ENCODE data around the gene SSX5. TPM values are rescaled to one million over a fixed set of nuclear protein-coding genes. Genes with fewer than 3 reads are reported as not detected.
"Not testable (repeated sequence)": the region's sequence is repeated elsewhere in the genome, so short reads cannot be mapped to it uniquely, and the experiment has no call there.

The SSX5 gene
- total and polyA plus RNA-seq, 4 experiments from 2014 or later, result not detected

- intact Hi-C loops (cut with micrococcal nuclease), result no loop called here
- no peak overlapping the region for H3K4me3 ChIP-seq (ENCODE audit: low read length in 2 of 2)
- H3K27ac ChIP-seq (ENCODE audit: low read depth, low read length), result no peak overlapping the region
- no peaks in the 10 kb centered on the region for H3K36me3 ChIP-seq (ENCODE audit: insufficient read depth, low read length)
- POLR2A ChIA-PET (ENCODE audit: partially characterized antibody), result no interaction called here
- peaks cover 1 to 3% of the 10 kb centered on the region in 2 donors for H3K27me3 Mint-ChIP-seq
- H3K27ac Mint-ChIP-seq, result no peak overlapping the region
- no peaks in the 10 kb centered on the region for H3K4me1 Mint-ChIP-seq
- no peaks in the 10 kb centered on the region for H3K27me3 ChIP-seq (ENCODE audit: insufficient read depth, low read length)
- CTCF ChIA-PET (ENCODE audit: partially characterized antibody), result no interaction called here
- no peaks in the 10 kb centered on the region for H3K4me1 ChIP-seq (ENCODE audit: insufficient read depth, low read length)
- no peak overlapping the region for H3K4me3 Mint-ChIP-seq
- no peaks in the 10 kb centered on the region for H3K9me3 ChIP-seq (ENCODE audit: control insufficient read depth in 1 of 2, low read length in 2 of 2)
- DNase-seq, result no peak
- no peaks in the 10 kb centered on the region for H3K9me3 Mint-ChIP-seq
- no peaks in the 10 kb centered on the region for H3K36me3 Mint-ChIP-seq
Measured at GRCh38 chrX:48165241-48165640, 31.4 kb downstream of the SSX5 start.

GRCh38 chrX:48156014-48156413, 40.6 kb downstream of the SSX5 start:
- CTCF ChIA-PET (ENCODE audit: partially characterized antibody), result no interaction called here
- no peak overlapping the region for H3K27ac ChIP-seq (ENCODE audit: low read depth, low read length)

GRCh38 chrX:48154796-48155195, 41.8 kb downstream of the SSX5 start:
- no peaks in the 10 kb centered on the region for H3K36me3 Mint-ChIP-seq
- Histone ChIP-seq H3K9me3 (ENCODE audit: control insufficient read depth in 1 of 2, low read length in 2 of 2) (no peaks in the 10 kb centered on the region), H3K27ac (ENCODE audit: low read depth, low read length) (no peak overlapping the region), H3K4me1 (ENCODE audit: insufficient read depth, low read length) (no peaks in the 10 kb centered on the region), H3K27me3 (ENCODE audit: insufficient read depth, low read length) (no peaks in the 10 kb centered on the region), H3K4me3 (ENCODE audit: low read length in 2 of 2) (no peak overlapping the region), H3K36me3 (ENCODE audit: insufficient read depth, low read length) (no peaks in the 10 kb centered on the region)
- no peaks in the 10 kb centered on the region for H3K9me3 Mint-ChIP-seq
- intact Hi-C loops (cut with micrococcal nuclease), result no loop called here
- no peaks in the 10 kb centered on the region for H3K4me1 Mint-ChIP-seq
- no peak overlapping the region for H3K4me3 Mint-ChIP-seq
- CTCF ChIA-PET (ENCODE audit: partially characterized antibody), result no interaction called here
- H3K27ac Mint-ChIP-seq, result no peak overlapping the region
- no peak for DNase-seq
- no peaks in the 10 kb centered on the region for H3K27me3 Mint-ChIP-seq
- POLR2A ChIA-PET (ENCODE audit: partially characterized antibody), result no interaction called here

More at GRCh38 chrX:48156014-48156413, 40.6 kb downstream of the SSX5 start:
- H3K9me3 Mint-ChIP-seq, result no peaks in the 10 kb centered on the region
- H3K27ac Mint-ChIP-seq, result no peak overlapping the region
- no peak overlapping the region for H3K4me3 Mint-ChIP-seq
- intact Hi-C loops (cut with micrococcal nuclease), result no loop called here
- H3K36me3 Mint-ChIP-seq, result no peaks in the 10 kb centered on the region
- no peaks in the 10 kb centered on the region for H3K27me3 Mint-ChIP-seq
- Histone ChIP-seq H3K36me3 (ENCODE audit: insufficient read depth, low read length) (no peaks in the 10 kb centered on the region), H3K4me3 (ENCODE audit: low read length in 2 of 2) (no peak overlapping the region), H3K9me3 (ENCODE audit: control insufficient read depth in 1 of 2, low read length in 2 of 2) (no peaks in the 10 kb centered on the region), H3K4me1 (ENCODE audit: insufficient read depth, low read length) (no peaks in the 10 kb centered on the region), H3K27me3 (ENCODE audit: insufficient read depth, low read length) (no peaks in the 10 kb centered on the region)
- DNase-seq, result no peak
- H3K4me1 Mint-ChIP-seq, result no peaks in the 10 kb centered on the region
- POLR2A ChIA-PET (ENCODE audit: partially characterized antibody), result no interaction called here

GRCh38 chrX:48153769-48154168, 42.8 kb downstream of the SSX5 start:
- Mint-ChIP-seq H3K27ac (no peak overlapping the region), H3K4me1 (no peaks in the 10 kb centered on the region)
- CTCF ChIA-PET (ENCODE audit: partially characterized antibody), result no interaction called here

GRCh38 chrX:48142697-48143096, 53.9 kb downstream of the SSX5 start:
- H3K27me3 ChIP-seq (ENCODE audit: insufficient read depth, low read length); H3K4me3 ChIP-seq (ENCODE audit: low read length in 2 of 2); H3K36me3 ChIP-seq (ENCODE audit: insufficient read depth, low read length); H3K27me3 Mint-ChIP-seq; H3K9me3 ChIP-seq (ENCODE audit: control insufficient read depth in 1 of 2, low read length in 2 of 2); intact Hi-C loops (cut with micrococcal nuclease); POLR2A ChIA-PET (ENCODE audit: partially characterized antibody); H3K9me3 Mint-ChIP-seq; H3K36me3 Mint-ChIP-seq; H3K27ac ChIP-seq (ENCODE audit: low read depth, low read length); CTCF ChIA-PET (ENCODE audit: partially characterized antibody); H3K4me1 ChIP-seq (ENCODE audit: insufficient read depth, low read length): not testable (repeated sequence)
- peak overlapping the region in 3 of 7 donors; percentile 9 to 70 (median 33) for H3K27ac Mint-ChIP-seq
- peaks cover 4 to 12% (median 10%) of the 10 kb centered on the region in 4 donors for H3K4me1 Mint-ChIP-seq
- peak overlapping the region in 6 of 8 donors; percentile 26 to 82 (median 48) for H3K4me3 Mint-ChIP-seq
- peak in 2 of 5 donors; percentile 12 to 46 for DNase-seq

More at GRCh38 chrX:48153769-48154168, 42.8 kb downstream of the SSX5 start:
- intact Hi-C loops (cut with micrococcal nuclease), result no loop called here
- Histone ChIP-seq H3K4me3 (ENCODE audit: low read length in 2 of 2) (no peak overlapping the region), H3K36me3 (ENCODE audit: insufficient read depth, low read length) (no peaks in the 10 kb centered on the region), H3K27me3 (ENCODE audit: insufficient read depth, low read length) (no peaks in the 10 kb centered on the region), H3K27ac (ENCODE audit: low read depth, low read length) (no peak overlapping the region), H3K4me1 (ENCODE audit: insufficient read depth, low read length) (no peaks in the 10 kb centered on the region), H3K9me3 (ENCODE audit: control insufficient read depth in 1 of 2, low read length in 2 of 2) (no peaks in the 10 kb centered on the region)
- H3K4me3 Mint-ChIP-seq, result no peak overlapping the region
- POLR2A ChIA-PET (ENCODE audit: partially characterized antibody), result no interaction called here
- no peaks in the 10 kb centered on the region for H3K36me3 Mint-ChIP-seq
- no peak for DNase-seq
- no peaks in the 10 kb centered on the region for H3K9me3 Mint-ChIP-seq
- H3K27me3 Mint-ChIP-seq, result no peaks in the 10 kb centered on the region

GRCh38 chrX:48141810-48142508, 54.6 kb downstream of the SSX5 start:
- H3K27ac Mint-ChIP-seq; POLR2A ChIA-PET (ENCODE audit: partially characterized antibody); CTCF ChIA-PET (ENCODE audit: partially characterized antibody); H3K36me3 Mint-ChIP-seq; H3K27me3 Mint-ChIP-seq; H3K4me3 Mint-ChIP-seq; DNase-seq; H3K4me1 ChIP-seq (ENCODE audit: insufficient read depth, low read length); H3K9me3 ChIP-seq (ENCODE audit: control insufficient read depth in 1 of 2, low read length in 2 of 2); H3K27ac ChIP-seq (ENCODE audit: low read depth, low read length); H3K36me3 ChIP-seq (ENCODE audit: insufficient read depth, low read length); H3K27me3 ChIP-seq (ENCODE audit: insufficient read depth, low read length); intact Hi-C loops (cut with micrococcal nuclease); H3K9me3 Mint-ChIP-seq; H3K4me3 ChIP-seq (ENCODE audit: low read length in 2 of 2): not testable (repeated sequence)
- H3K4me1 Mint-ChIP-seq, result peaks cover 4 to 12% (median 10%) of the 10 kb centered on the region in 4 donors

- POLR2A ChIA-PET (ENCODE audit: partially characterized antibody); CTCF ChIA-PET (ENCODE audit: partially characterized antibody); H3K27ac ChIP-seq (ENCODE audit: low read depth, low read length); intact Hi-C loops (cut with micrococcal nuclease); H3K4me3 ChIP-seq (ENCODE audit: low read length in 2 of 2); H3K36me3 ChIP-seq (ENCODE audit: insufficient read depth, low read length); H3K4me3 Mint-ChIP-seq; H3K36me3 Mint-ChIP-seq; H3K27ac Mint-ChIP-seq; DNase-seq; H3K27me3 Mint-ChIP-seq; H3K9me3 Mint-ChIP-seq; H3K27me3 ChIP-seq (ENCODE audit: insufficient read depth, low read length); H3K4me1 ChIP-seq (ENCODE audit: insufficient read depth, low read length); H3K9me3 ChIP-seq (ENCODE audit: control insufficient read depth in 1 of 2, low read length in 2 of 2): not testable (repeated sequence)
- H3K4me1 Mint-ChIP-seq, result peaks cover 4 to 12% (median 10%) of the 10 kb centered on the region in 4 donors
Measured at GRCh38 chrX:48139076-48139475, 57.5 kb downstream of the SSX5 start.
